ENCODE results near the gene ASCL5. TPM values are rescaled to one million over a fixed set of nuclear protein-coding genes. Genes with fewer than 3 reads are reported as not detected.

The ASCL5 gene
- total RNA-seq, 2 experiments from 2014 or later: not detected

- no peak for DNase-seq
- H3K9me3 Mint-ChIP-seq (ENCODE audit: low read depth): no peaks in the 10 kb centered on the region
- CTCF ChIA-PET: no interaction called here
- no peak overlapping the region for H3K27ac Mint-ChIP-seq
- H3K27me3 Mint-ChIP-seq: peaks cover 16% of the 10 kb centered on the region
- no peaks in the 10 kb centered on the region for H3K36me3 Mint-ChIP-seq
- H3K4me3 Mint-ChIP-seq: no peak overlapping the region
- H3K4me1 Mint-ChIP-seq: no peaks in the 10 kb centered on the region
- ATAC-seq: no peak
These were observed 57.3 kb downstream of the ASCL5 start for GRCh38 chr1:201069636-201070035.

GRCh38 chr1:201068976-201069375 lies 58.0 kb downstream of the ASCL5 start:
- no peaks in the 10 kb centered on the region for H3K4me1 Mint-ChIP-seq
- DNase-seq: no peak
- no peak overlapping the region for H3K4me3 Mint-ChIP-seq
- peaks cover 16% of the 10 kb centered on the region for H3K27me3 Mint-ChIP-seq
- H3K36me3 Mint-ChIP-seq: no peaks in the 10 kb centered on the region
- H3K27ac Mint-ChIP-seq: no peak overlapping the region
- CTCF ChIA-PET: no interaction called here
- ATAC-seq: no peak
- H3K9me3 Mint-ChIP-seq (ENCODE audit: low read depth): no peaks in the 10 kb centered on the region

- Mint-ChIP-seq H3K27ac (no peak overlapping the region), H3K4me1 (no peaks in the 10 kb centered on the region), H3K9me3 (ENCODE audit: low read depth) (no peaks in the 10 kb centered on the region), H3K36me3 (no peaks in the 10 kb centered on the region), H3K4me3 (no peak overlapping the region), H3K27me3 (peaks cover 16% of the 10 kb centered on the region)
- no peak for ATAC-seq
- CTCF ChIA-PET: no interaction called here
- no peak for DNase-seq
These were observed 60.0 kb downstream of the ASCL5 start for GRCh38 chr1:201066986-201067385.

GRCh38 chr1:201065686-201066085 lies 61.3 kb downstream of the ASCL5 start:
- H3K9me3 Mint-ChIP-seq (ENCODE audit: low read depth): no peaks in the 10 kb centered on the region
- H3K4me1 Mint-ChIP-seq: no peaks in the 10 kb centered on the region
- CTCF ChIA-PET: no interaction called here
- H3K4me3 Mint-ChIP-seq: no peak overlapping the region
- no peaks in the 10 kb centered on the region for H3K36me3 Mint-ChIP-seq
- no peak overlapping the region for H3K27ac Mint-ChIP-seq
- peaks cover 16% of the 10 kb centered on the region for H3K27me3 Mint-ChIP-seq
- DNase-seq (no peak), ATAC-seq (no peak)

- H3K36me3 Mint-ChIP-seq: no peaks in the 10 kb centered on the region
- H3K4me3 Mint-ChIP-seq: no peak overlapping the region
- no peak for ATAC-seq
- CTCF ChIA-PET: no interaction called here
- H3K4me1 Mint-ChIP-seq: no peaks in the 10 kb centered on the region
- H3K9me3 Mint-ChIP-seq (ENCODE audit: low read depth): no peaks in the 10 kb centered on the region
- no peak for DNase-seq
- H3K27me3 Mint-ChIP-seq: peaks cover 16% of the 10 kb centered on the region
- H3K27ac Mint-ChIP-seq: no peak overlapping the region
These were observed 62.2 kb downstream of the ASCL5 start for GRCh38 chr1:201064806-201065205.

Other genes with a start within 250 kb of the ASCL5 start
- gene INAVA, start 232.3 kb downstream of the ASCL5 start, total RNA-seq: 1 to 10 TPM in 1 of 2 experiments, under 1 TPM in 1; 0.15 to 2.6 TPM
- 100 to 1,000 TPM; 102 to 155 TPM for gene KIF21B, start 103.5 kb downstream of the ASCL5 start, total RNA-seq
- not detected for gene CACNA1S, start 14.8 kb downstream of the ASCL5 start, total RNA-seq
- gene TMEM9, start 27.3 kb upstream of the ASCL5 start, total RNA-seq: 10 to 100 TPM; 10.7 to 14.6 TPM
- gene IGFN1, start 63.6 kb upstream of the ASCL5 start, total RNA-seq: not detected
- gene PKP1, start 156.3 kb upstream of the ASCL5 start, total RNA-seq: not detected